Measurements from ENCODE around the gene AKAP14.

GRCh38 chrX:119899125-119899524, 3.4 kb downstream of the AKAP14 start:
- TF ChIP-seq, protein P1, sequence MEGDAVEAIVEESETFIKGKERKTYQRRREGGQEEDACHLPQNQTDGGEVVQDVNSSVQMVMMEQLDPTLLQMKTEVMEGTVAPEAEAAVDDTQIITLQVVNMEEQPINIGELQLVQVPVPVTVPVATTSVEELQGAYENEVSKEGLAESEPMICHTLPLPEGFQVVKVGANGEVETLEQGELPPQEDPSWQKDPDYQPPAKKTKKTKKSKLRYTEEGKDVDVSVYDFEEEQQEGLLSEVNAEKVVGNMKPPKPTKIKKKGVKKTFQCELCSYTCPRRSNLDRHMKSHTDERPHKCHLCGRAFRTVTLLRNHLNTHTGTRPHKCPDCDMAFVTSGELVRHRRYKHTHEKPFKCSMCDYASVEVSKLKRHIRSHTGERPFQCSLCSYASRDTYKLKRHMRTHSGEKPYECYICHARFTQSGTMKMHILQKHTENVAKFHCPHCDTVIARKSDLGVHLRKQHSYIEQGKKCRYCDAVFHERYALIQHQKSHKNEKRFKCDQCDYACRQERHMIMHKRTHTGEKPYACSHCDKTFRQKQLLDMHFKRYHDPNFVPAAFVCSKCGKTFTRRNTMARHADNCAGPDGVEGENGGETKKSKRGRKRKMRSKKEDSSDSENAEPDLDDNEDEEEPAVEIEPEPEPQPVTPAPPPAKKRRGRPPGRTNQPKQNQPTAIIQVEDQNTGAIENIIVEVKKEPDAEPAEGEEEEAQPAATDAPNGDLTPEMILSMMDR (IDR thresholded peaks at IDR 0.05), result no peak
- TF ChIP-seq POLR2A (IDR thresholded peaks at IDR 0.05), result no peak

All from transverse colon (tissue), 3 donors.